Activated CD4-positive, alpha-beta T cell treated with anti-CD3 and anti-CD28 coated beads, Interleukin-2, Interleukin-6, amounts not matched to agents 100 ng/mL and 50 ng/mL, durations not matched to agents 16 hours and 8 hours (primary cell): ENCODE results near the gene RPTOR.

Experiments
- DNase-seq: peaks from one replicate; pipeline ENCODE4 v3.0.0-alpha.2; 2020

RPTOR gene

DNA sequence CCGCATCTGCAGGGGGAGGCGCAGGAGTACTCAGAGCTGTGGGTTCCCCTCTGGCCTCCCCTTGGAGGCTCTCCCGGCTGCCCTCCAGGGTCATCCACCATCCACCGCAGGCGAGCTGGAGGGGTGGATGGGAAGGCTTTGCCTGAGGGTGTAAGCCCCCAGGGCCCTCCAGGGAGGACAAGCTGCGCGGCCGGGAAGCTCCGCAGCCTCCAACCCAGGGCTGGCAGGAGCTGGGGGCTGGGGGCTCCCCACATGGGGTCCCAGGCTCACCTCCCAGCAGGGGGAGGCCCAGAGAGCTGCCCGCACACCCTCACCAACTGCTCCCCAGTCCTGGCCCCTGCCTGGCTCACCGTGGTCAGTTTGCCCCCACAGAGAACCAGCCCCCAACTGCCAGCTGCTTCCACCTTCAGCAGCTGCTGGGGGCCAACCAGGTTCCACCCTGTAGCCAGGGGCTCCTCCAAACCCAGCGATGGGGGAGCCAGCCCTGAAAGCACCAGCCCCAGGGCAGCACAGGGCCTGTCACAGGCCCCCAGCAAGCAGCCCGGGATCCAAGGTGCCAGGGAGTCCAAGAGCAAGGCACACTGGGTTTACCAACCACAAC is 427.2 kb downstream of the RPTOR start:
- DNase-seq, result no peak

DNA sequence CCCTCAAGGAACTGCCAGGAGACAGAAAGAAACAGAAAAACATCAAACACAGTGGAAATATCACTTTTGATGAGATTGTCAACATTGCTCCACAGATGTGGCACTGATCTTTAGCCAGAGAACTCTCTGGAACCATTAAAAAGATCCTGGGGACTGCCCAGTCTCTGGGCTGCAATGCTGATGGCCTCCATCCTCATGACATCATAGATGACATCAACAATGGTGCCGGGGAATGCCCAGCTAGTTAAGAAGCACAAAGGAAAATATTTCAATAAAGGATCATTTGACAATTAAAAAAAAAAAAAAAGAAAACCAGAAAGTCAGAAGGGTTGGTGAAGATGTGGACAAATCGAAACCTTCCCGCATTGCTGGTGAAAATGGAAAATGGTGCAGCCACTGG is 432.1 kb downstream of the RPTOR start:
- no peak for DNase-seq

- no peak for DNase-seq
Observed at GRCh38 chr17:80977172-80977571, 432.5 kb downstream of the RPTOR start.

- no peak for DNase-seq
Observed at GRCh38 chr17:80978499-80979497, 434.2 kb downstream of the RPTOR start.

- DNase-seq, result no peak
Observed at GRCh38 chr17:80979547-80980378, 435.1 kb downstream of the RPTOR start.

DNA sequence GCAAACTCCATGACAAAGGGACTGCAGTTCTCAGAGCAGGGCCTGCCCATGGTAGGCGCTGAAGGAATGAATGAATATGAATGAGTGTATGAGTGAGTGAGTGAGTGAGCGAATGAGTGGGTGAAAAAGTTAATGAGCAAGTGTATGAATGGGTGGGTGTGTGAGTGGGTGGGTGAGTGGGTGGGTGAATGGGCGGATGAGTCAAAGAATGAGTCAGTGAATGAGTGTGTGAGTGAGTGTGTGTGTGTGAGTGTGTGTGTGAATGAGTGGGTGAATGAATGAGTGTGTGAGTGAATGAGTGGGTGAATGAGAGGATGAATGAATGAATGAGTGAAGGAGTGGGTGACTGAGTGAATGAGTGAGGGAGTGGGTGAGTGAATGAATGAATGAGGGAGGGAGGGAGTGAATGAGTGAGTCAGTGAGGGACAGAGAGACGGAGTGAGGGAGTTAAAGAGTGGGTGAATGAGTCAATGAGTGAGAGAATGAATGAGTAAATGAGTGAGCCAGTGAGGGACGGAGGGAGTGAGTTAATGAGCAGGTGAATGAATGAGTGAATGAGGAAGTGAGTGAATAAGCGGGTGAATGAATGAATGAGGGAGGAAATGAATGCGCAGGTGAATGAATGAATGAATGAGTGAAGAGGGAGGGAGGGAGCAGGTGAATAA is 435.9 kb downstream of the RPTOR start:
- DNase-seq, result peak; percentile 36

- peak; percentile 43 for DNase-seq
Observed at GRCh38 chr17:80981062-80981902, 436.6 kb downstream of the RPTOR start.

DNA sequence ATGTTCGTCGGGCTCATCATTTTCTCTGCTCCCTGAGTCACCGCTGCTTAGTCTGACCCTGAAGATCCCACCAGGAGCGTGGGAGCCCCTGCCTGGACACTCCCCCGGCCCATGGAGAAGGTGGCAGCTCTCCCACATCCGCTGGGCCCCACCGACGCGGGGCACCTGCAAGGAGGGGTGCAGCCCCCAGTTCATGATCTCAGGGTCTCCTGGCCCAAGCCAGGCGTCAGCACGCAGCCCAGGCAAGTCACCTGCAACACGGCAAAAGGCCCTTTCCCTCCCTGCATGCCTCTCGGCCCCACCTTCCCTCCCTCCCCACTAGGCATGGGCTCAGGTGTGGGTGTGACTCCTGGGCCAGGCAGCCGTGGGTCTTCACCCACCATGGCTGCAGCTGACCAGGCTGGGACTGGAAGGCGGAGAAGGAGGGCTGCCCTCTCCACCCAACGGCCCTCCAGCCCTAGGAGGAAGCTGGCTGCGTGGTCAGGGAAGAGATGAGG is 437.3 kb downstream of the RPTOR start:
- DNase-seq, result no peak

DNA sequence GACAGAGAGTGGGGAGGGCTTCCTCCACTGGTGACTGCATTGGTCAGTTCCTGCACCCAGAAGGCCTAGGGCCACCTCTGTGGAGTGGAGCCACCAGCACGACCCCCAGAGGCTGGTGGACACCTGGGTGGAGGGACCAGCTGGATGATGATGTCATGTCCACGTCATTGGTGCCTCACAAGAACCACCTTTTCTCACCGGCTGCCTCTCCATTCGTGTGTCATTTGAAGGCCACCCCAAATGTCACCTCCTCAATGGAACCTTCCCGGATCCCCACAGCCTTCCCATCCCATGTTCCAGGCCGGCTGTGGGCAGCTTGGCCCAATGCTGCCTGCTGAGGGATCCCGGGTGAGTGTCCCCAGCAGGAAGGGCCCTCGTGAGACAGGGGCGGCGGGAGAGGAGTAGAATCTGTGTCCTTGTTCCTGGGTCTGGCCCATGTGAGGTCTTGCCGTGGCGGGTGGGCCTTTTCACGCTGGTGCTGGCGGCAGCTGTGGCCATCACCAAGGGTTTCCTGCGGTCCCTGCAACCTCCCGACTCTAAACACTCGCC is 437.9 kb downstream of the RPTOR start:
- DNase-seq, result no peak

GRCh38 chr17:80983545-80983944 is 438.9 kb downstream of the RPTOR start:
- DNase-seq, result no peak

- no peak for DNase-seq
Observed at GRCh38 chr17:80984749-80985148, 440.1 kb downstream of the RPTOR start.

DNA sequence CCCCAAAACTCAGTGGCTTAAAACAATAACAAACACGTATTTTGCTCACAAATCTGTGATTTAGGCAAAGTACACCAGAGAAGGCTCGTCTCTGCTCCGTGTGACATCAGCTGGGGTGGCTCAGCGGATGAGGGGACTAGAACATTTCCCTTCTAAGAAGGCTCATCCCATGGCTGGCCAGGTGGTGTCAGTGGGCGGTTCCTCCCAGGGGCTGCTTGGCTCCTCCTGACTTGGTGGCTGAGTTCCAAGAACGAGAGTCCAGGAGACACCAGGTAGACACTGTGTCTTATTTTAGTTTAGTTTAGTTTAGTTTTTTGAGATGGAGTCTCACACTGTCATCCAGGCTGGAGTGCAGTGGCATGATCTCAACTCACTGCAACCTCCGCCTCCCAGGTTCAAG is 441.4 kb downstream of the RPTOR start:
- no peak for DNase-seq

DNA sequence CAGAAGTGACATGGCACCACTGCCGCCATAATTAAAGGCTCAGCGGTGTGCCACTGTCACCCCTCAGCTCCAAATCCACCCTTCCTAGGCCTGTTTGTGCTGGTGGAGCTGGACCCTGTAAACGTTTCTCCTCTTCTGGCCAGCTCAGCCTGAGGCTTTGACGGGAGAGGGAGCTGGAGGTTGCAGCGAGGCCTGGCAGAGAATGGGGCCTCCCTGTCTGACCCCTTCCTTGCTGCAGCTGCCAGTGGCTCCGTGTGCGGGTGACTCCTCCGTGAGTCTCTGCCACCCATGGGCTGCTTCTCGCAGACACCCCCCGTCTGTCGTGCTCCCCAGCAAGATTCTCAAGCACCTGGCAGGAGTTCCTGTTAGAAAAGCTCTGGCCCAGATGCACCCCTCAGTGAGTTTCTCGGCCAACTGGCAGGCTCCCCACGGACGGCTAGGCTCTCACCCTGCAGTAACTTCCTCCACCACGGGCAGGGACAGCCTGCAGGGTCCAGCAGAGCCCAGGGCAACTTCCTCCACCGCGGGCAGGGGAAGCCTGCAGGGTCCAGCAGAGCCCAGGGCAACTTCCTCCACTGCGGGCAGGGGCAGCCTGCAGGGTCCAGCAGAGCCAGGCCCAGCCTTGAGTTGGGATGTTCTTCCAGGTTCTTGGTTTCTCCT is 442.3 kb downstream of the RPTOR start:
- DNase-seq, result no peak

DNA sequence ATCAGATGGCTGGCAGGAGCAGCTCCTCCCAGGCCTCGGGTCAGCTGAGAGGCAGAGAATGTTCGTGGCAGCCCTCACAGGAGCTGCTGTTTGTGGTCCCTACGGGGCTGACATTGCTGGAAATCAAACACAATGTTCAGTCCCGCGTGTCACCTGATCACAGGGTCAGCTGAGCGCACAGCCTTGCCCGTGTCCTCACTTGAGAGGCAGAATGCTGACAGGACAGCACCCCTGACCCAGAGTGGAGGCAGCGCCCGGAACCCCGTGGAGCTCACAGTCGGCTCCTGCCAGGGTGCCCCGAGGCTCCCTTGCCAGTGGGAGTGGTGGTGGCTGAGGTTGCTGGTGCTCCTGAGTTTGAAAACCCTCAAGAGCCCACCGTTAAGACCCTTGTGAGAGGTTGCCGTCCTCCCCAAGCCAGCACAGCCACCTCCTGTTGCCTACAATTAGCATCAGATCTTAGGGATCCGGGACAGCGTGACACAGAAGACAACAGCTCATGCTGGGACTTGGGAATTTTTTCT is 443.4 kb downstream of the RPTOR start:
- DNase-seq, result no peak

DNA sequence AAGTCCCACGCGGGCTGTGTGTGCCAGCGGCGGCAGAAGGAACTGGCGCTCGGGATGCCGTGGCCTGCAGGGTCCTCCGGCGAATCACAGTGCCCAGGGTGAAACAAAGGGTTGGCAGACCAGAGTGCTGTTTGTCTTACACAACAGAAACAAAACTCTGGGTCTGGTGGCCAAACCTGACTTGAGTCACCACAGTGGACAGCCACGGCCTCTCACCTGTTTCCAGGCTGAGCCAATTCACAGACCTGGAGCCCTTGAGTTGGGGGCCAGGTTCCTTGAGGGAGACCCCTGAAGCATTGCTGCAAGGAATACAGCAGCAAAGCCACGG is 444.9 kb downstream of the RPTOR start:
- no peak for DNase-seq

DNA sequence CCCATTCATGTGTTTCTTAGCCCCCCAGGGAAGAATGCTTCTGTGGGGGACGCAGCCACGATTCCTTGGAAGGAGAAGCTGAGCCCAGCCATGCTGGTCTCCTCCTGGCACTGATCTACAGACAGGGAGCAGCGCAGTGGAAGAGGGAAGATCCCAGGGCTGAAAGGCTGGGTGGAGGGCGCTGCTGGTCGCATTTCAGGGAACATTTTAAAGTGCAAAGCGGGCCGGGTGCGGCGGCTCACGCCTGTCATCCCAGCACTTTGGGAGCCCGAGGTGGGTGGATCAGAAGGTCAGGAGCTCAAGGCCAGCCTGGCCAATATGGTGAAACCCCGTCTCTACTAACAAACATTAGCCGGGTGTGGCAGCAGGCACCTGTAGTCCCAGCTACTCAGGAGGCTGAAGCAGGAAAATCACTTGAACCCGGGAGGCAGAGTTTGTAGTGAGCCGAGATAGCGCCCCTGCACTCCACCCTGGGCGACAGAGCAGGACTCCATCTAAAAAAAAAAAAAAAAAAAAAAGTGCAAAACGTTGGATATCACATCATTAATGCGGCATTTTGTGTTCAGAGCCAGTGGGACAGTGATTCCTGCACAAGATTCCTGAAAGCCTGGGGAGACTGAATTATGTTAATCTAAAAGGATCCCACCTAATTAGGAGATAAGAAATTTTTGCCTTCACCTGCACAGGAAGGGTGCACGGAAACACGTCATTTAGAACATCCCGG is 446.4 kb downstream of the RPTOR start:
- no peak for DNase-seq

- DNase-seq, result peak; percentile 82
Observed at GRCh38 chr17:80991645-80992076, 447.0 kb downstream of the RPTOR start, which contains the start of gene CHMP6. TSS of gene CHMP6 (plus strand) at chr17:80991841. CDS start at chr17:80991919, 78 bp downstream.

DNA sequence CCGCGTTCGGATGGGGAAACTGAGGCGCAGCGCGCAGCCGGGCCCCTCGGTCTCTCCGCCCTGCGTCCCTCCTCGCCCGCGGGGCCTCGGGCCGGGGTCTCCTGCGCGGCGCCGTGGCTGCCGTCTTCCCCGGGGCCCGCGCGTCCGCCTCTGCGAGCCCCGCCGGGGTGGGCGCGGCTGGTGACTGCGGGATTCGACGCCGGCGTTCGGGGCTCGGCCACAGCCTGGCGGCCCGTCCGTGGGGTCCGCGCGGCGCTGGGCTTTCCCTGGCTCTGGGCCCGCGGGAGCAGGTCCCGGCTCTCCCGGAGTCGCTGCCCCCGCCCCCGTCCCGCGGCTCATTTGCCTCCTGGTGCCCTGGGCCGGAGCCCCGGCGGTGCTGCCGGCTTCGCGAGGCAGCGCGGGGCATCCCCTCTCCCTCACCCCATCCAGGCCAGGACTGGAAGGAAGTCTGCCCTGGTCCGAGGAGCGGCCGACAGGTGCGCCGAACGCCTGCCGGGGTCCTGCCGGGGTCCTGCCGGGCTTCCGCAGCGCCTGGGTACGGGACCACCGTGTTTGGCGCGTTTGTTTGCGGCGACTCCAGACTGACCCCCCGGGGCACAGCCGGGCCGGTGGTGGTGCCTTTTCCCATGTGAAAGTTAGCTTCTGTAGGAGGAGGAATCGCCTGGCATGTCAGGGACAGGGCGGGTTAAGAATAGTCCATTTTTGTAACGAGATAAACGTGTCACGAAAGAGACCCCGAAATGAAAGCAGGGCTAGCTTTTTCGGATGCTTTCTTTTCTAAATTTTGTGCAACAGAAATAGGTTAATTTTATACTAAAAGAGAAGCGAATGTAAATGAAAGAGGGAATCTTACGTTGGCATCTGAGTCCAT is 447.7 kb downstream of the RPTOR start:
- no peak for DNase-seq
